ENCODE measurements around the gene CDH8. TPM values are rescaled to one million over a fixed set of nuclear protein-coding genes. Genes with fewer than 3 reads are reported as not detected.

Gene CDH8
- total and polyA plus RNA-seq, 4 donors, result 0.33 to 15.4 (median 3.7) TPM

DNA sequence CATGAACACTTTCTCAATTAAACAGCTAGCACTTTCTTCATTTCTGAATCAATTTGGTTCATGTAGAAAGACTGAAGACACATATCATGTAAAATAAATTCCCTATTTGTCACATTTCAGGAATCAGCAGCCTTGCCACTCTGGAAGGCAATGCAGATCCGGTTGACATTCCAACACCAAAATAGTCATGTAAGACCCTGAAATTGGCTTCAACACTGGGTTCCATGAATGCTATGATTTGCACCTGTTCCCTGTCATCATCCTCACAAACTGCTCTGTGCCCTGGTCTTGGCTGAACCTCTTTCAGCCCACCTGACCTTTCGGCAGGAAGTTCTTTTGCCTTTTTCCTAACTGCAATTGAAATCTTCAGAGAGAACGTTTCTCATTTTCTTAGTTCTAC lies 156.9 kb downstream of the CDH8 start:
- intact Hi-C loops (cut with DNase I), result no loop called here

GRCh38 chr16:61877436-61877835 lies 158.8 kb downstream of the CDH8 start:
- H3K4me3 ChIP-seq (ENCODE audit: low read length in 2 of 2), result no peak overlapping the region
- 46 to 90% methylated on average over 1 of the region's 1 CpG for WGBS, 2 donors
- ATAC-seq (ENCODE audit: low FRiP score), result no peak

More for the DNA sequence above, 156.9 kb downstream of the CDH8 start:
- Histone ChIP-seq H3K36me3 (ENCODE audit: control insufficient read depth in 1 of 2, insufficient read depth in 2 of 2, low read length in 1 of 2) (no peaks in the 10 kb centered on the region), H3K27ac (ENCODE audit: low read depth in 1 of 2, low read length in 2 of 2) (no peak overlapping the region), H3K4me1 (ENCODE audit: control insufficient read depth in 1 of 2, insufficient read depth in 2 of 2, low read length in 2 of 2) (no peaks in the 10 kb centered on the region), H3K4me3 (ENCODE audit: low read length in 2 of 2) (no peak overlapping the region), H3K9me3 (ENCODE audit: control insufficient read depth, low read length) (no peaks in the 10 kb centered on the region), H3K27me3 (ENCODE audit: control insufficient read depth in 1 of 2, insufficient read depth in 2 of 2, low read length in 1 of 2) (no peaks in the 10 kb centered on the region)
- WGBS, 2 donors, result 84 to 87% methylated on average over 3 of the region's 3 CpGs
- no peak for ATAC-seq (ENCODE audit: low FRiP score)
- DNase-seq, result no peak

DNA sequence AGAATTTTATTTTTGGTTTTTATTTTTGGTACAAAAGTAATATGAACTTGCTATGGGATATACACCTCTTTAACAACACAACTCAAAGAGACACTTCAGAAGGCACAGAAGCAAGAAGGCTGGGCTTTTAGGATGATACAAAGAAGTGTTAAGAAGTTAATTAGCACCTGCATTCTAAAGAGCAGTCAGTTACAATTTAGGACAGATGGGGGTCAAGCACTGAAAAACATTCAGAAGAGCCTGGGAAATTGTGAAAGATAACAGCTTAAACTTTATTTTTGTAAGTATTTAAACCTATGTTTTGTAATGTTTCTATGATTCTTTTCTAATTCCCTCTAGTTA lies 163.5 kb downstream of the CDH8 start:
- H3K4me3 ChIP-seq (ENCODE audit: low read length in 2 of 2), result no peak overlapping the region
- H3K36me3 ChIP-seq (ENCODE audit: control insufficient read depth in 1 of 2, insufficient read depth in 2 of 2, low read length in 1 of 2), result no peaks in the 10 kb centered on the region
- no peak overlapping the region for H3K27ac ChIP-seq (ENCODE audit: low read depth in 1 of 2, low read length in 2 of 2)
- DNase-seq (no peak), ATAC-seq (ENCODE audit: low FRiP score) (no peak)
- no peaks in the 10 kb centered on the region for H3K4me1 ChIP-seq (ENCODE audit: control insufficient read depth in 1 of 2, insufficient read depth in 2 of 2, low read length in 2 of 2)
- intact Hi-C loops (cut with DNase I), result no loop called here
- no peaks in the 10 kb centered on the region for H3K27me3 ChIP-seq (ENCODE audit: control insufficient read depth in 1 of 2, insufficient read depth in 2 of 2, low read length in 1 of 2)
- no peaks in the 10 kb centered on the region for H3K9me3 ChIP-seq (ENCODE audit: control insufficient read depth, low read length)

More at GRCh38 chr16:61877436-61877835, 158.8 kb downstream of the CDH8 start:
- Histone ChIP-seq H3K9me3 (ENCODE audit: control insufficient read depth, low read length) (no peaks in the 10 kb centered on the region), H3K36me3 (ENCODE audit: control insufficient read depth in 1 of 2, insufficient read depth in 2 of 2, low read length in 1 of 2) (no peaks in the 10 kb centered on the region), H3K27me3 (ENCODE audit: control insufficient read depth in 1 of 2, insufficient read depth in 2 of 2, low read length in 1 of 2) (no peaks in the 10 kb centered on the region), H3K4me1 (ENCODE audit: control insufficient read depth in 1 of 2, insufficient read depth in 2 of 2, low read length in 2 of 2) (no peaks in the 10 kb centered on the region), H3K27ac (ENCODE audit: low read depth in 1 of 2, low read length in 2 of 2) (no peak overlapping the region)
- intact Hi-C loops (cut with DNase I), result no loop called here
- DNase-seq, result no peak

DNA sequence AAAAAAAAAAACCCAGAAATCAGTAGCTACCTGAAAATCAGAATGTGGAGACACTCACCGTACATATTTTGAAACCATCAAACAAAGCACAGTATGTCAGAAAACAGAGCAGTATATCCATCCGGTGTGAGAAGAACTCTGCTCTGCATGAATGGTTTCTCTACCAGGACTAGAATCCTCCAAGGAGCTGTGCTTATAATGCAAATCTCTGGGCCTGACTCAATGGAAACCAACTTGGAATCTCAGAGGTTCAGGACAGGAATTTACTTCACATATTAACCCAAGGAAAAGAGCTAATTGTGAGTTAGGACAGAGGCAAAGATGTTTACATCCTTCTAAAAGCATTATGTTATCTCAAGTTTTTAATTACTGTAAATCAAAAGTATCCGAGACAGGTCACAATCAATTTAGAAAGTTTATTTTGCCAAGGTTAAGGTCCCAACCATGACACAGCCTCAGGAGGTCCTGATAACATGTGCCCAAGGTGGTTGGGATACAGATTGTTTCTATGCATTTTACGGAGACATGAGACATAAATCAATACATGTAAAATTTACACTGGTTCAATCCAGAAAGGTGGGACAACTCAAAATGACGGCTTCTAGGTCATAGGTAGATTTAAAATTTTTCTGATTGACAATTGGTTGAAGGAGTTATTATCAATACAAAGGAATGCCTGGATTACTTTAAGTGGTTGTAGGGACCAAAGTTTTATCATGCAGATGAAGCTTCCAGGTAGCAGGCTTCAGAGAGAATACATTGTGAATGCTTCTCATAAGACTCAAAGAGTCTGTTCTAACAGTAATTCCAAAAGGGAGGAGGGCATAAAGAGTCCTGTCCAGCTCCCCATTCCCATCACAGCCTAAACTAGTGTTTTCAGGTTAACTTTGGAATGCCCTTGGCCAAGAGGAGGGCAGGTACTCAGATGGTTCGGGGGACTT lies 164.1 kb downstream of the CDH8 start:
- Histone ChIP-seq H3K9me3 (ENCODE audit: control insufficient read depth, low read length) (no peaks in the 10 kb centered on the region), H3K4me1 (ENCODE audit: control insufficient read depth in 1 of 2, insufficient read depth in 2 of 2, low read length in 2 of 2) (no peaks in the 10 kb centered on the region)
- ATAC-seq (ENCODE audit: low FRiP score), result no peak

GRCh38 chr16:61862221-61863155 lies 173.8 kb downstream of the CDH8 start:
- 76 to 81% methylated on average over 6 of the region's 6 CpGs for WGBS, 2 donors
- H3K4me3 ChIP-seq (ENCODE audit: low read length in 2 of 2), result no peak overlapping the region

More for the DNA sequence above, 164.1 kb downstream of the CDH8 start:
- intact Hi-C loops (cut with DNase I), result no loop called here
- DNase-seq, result no peak
- WGBS, 2 donors, result 86 to 88% methylated on average over 6 of the region's 6 CpGs
- Histone ChIP-seq H3K36me3 (ENCODE audit: control insufficient read depth in 1 of 2, insufficient read depth in 2 of 2, low read length in 1 of 2) (no peaks in the 10 kb centered on the region), H3K27ac (ENCODE audit: low read depth in 1 of 2, low read length in 2 of 2) (no peak overlapping the region), H3K4me3 (ENCODE audit: low read length in 2 of 2) (no peak overlapping the region), H3K27me3 (ENCODE audit: control insufficient read depth in 1 of 2, insufficient read depth in 2 of 2, low read length in 1 of 2) (no peaks in the 10 kb centered on the region)

DNA sequence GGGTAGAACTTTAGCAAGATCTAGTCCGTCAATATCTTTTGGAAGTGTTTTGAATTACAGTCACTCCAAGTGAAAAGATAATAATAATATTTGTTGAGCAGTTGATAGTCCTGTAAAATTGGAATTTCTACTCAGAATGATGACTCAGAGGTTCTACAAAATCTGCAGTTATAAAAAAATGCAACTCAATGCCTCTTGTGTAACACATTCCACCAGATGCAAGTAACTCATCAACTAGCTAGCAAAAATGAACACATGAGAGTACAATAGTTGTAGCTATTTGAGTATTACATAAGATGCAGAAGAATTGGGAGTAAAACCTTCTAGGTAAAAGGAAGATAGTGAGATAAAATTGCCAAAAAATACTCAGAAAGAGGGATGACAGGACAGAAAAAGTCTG lies 177.2 kb downstream of the CDH8 start:
- no peak overlapping the region for H3K4me3 ChIP-seq (ENCODE audit: low read length in 2 of 2)
- no peaks in the 10 kb centered on the region for H3K36me3 ChIP-seq (ENCODE audit: control insufficient read depth in 1 of 2, insufficient read depth in 2 of 2, low read length in 1 of 2)
- DNase-seq, result no peak
- intact Hi-C loops (cut with DNase I), result no loop called here
- no peak for ATAC-seq (ENCODE audit: low FRiP score)
- H3K9me3 ChIP-seq (ENCODE audit: control insufficient read depth, low read length), result no peaks in the 10 kb centered on the region
- no peaks in the 10 kb centered on the region for H3K4me1 ChIP-seq (ENCODE audit: control insufficient read depth in 1 of 2, insufficient read depth in 2 of 2, low read length in 2 of 2)
- WGBS, 2 donors, result 75 to 77% methylated on average over 1 of the region's 1 CpG
- no peaks in the 10 kb centered on the region for H3K27me3 ChIP-seq (ENCODE audit: control insufficient read depth in 1 of 2, insufficient read depth in 2 of 2, low read length in 1 of 2)
- H3K27ac ChIP-seq (ENCODE audit: low read depth in 1 of 2, low read length in 2 of 2), result no peak overlapping the region

More at GRCh38 chr16:61862221-61863155, 173.8 kb downstream of the CDH8 start:
- intact Hi-C loops (cut with DNase I), result no loop called here
- no peaks in the 10 kb centered on the region for H3K36me3 ChIP-seq (ENCODE audit: control insufficient read depth in 1 of 2, insufficient read depth in 2 of 2, low read length in 1 of 2)
- no peak for DNase-seq
- no peak overlapping the region for H3K27ac ChIP-seq (ENCODE audit: low read depth in 1 of 2, low read length in 2 of 2)
- no peaks in the 10 kb centered on the region for H3K27me3 ChIP-seq (ENCODE audit: control insufficient read depth in 1 of 2, insufficient read depth in 2 of 2, low read length in 1 of 2)
- peaks cover 2% of the 10 kb centered on the region for H3K9me3 ChIP-seq (ENCODE audit: control insufficient read depth, low read length)
- no peak for ATAC-seq (ENCODE audit: low FRiP score)
- H3K4me1 ChIP-seq (ENCODE audit: control insufficient read depth in 1 of 2, insufficient read depth in 2 of 2, low read length in 2 of 2), result no peaks in the 10 kb centered on the region

DNA sequence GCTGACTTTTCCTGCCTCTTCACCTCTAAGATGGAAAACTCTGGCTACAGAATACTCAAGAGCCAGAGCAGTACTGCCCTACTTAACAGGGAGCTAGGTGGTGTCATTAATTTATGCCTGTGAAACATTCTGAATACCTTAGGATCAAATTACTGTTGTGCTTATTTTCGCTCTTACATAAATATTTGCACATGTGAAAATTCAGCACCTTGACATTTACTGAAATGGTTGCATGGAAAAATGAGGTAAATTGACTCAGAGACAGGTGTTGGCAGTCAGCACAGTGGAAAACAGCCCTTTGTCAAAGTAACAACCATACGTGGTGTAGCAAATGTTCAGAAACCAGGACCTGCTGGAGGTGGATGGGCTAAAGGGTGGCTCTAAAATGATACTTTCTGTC lies 193.6 kb downstream of the CDH8 start:
- Histone ChIP-seq H3K36me3 (ENCODE audit: control insufficient read depth in 1 of 2, insufficient read depth in 2 of 2, low read length in 1 of 2) (no peaks in the 10 kb centered on the region), H3K4me3 (ENCODE audit: low read length in 2 of 2) (no peak overlapping the region), H3K4me1 (ENCODE audit: control insufficient read depth in 1 of 2, insufficient read depth in 2 of 2, low read length in 2 of 2) (no peaks in the 10 kb centered on the region), H3K9me3 (ENCODE audit: control insufficient read depth, low read length) (no peaks in the 10 kb centered on the region), H3K27me3 (ENCODE audit: control insufficient read depth in 1 of 2, insufficient read depth in 2 of 2, low read length in 1 of 2) (no peaks in the 10 kb centered on the region), H3K27ac (ENCODE audit: low read depth in 1 of 2, low read length in 2 of 2) (no peak overlapping the region)
- no peak for ATAC-seq (ENCODE audit: low FRiP score)
- intact Hi-C loops (cut with DNase I), result no loop called here
- WGBS, 2 donors, result 64 to 68% methylated on average over 2 of the region's 2 CpGs
- DNase-seq, result no peak

DNA sequence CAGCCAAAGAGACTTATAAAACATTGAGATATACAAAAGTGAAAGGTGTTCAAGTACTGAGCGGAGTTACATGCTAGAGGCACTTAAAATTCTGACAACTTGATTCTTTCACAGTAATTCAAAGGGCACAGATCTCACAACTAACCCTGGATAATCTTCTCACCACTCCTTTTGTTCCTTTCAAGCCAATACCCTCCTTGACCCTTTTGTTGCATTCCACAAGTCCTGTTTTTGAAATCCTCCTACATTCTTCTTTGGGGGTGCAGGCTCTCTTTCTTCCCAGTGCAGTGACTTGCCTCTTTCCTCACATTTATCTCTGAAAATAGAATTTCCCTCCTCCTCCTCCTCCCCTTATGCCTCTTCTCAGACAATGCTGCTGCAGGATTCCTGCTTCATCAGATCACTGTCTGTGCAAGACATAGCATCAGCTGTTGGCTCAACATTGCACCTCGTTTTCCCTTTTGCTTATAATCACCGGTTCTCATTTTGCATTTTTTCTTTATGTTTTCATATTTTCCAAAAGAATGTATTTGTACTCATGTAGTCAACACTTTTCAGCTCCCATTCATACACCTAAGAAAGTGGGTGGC lies 199.3 kb downstream of the CDH8 start:
- Histone ChIP-seq H3K4me3 (ENCODE audit: low read length in 2 of 2) (no peak overlapping the region), H3K9me3 (ENCODE audit: control insufficient read depth, low read length) (no peaks in the 10 kb centered on the region), H3K4me1 (ENCODE audit: control insufficient read depth in 1 of 2, insufficient read depth in 2 of 2, low read length in 2 of 2) (no peaks in the 10 kb centered on the region), H3K27ac (ENCODE audit: low read depth in 1 of 2, low read length in 2 of 2) (no peak overlapping the region), H3K36me3 (ENCODE audit: control insufficient read depth in 1 of 2, insufficient read depth in 2 of 2, low read length in 1 of 2) (no peaks in the 10 kb centered on the region), H3K27me3 (ENCODE audit: control insufficient read depth in 1 of 2, insufficient read depth in 2 of 2, low read length in 1 of 2) (no peaks in the 10 kb centered on the region)
- intact Hi-C loops (cut with DNase I), result no loop called here
- no peak for DNase-seq
- ATAC-seq (ENCODE audit: low FRiP score), result no peak
- WGBS, 2 donors, result 65 to 73% methylated on average over 3 of the region's 3 CpGs

Measured in aorta (tissue), 5 donors.